GM23338 (cell line): ENCODE data around the gene TRAPPC2.

Experiments used
- CREB1 ChIP-seq: fragments of 250-450 bp; sonication (Bioruptor Pico); IDR thresholded peaks from 2 replicates; pipeline ENCODE4 v1.5.0; 2020; ENCODE audit warnings: low read depth, mild to moderate bottlenecking, moderate library complexity
- CTCF ChIP-seq, 2 experiments: fragments of 200-600 bp in 1 of 2; sonication (generic) in 1 of 2; conservative IDR thresholded peaks; 2 replicates each; pipeline versions ENCODE4 v1.5.1 to v1.6.1; 2016 to 2017; ENCODE audit warnings: antibody characterized with exemption in 2 of 2, low read depth in 2 of 2, mild to moderate bottlenecking in 2 of 2, moderate library complexity in 1 of 2
- ETS1 ChIP-seq: IDR thresholded peaks from 2 replicates; pipeline ENCODE4 v1.6.1; 2016; ENCODE audit warnings: antibody characterized with exemption
- EZH2 ChIP-seq: fragments of 200-600 bp; sonication (generic); IDR thresholded peaks from one replicate; pipeline ENCODE4 v1.8.0; 2017; ENCODE audit warnings: antibody characterized with exemption, mild to moderate bottlenecking, low read depth; ENCODE audit not compliant: unreplicated experiment
- EZH2phosphoT487 ChIP-seq: fragments of 200-600 bp; sonication (generic); IDR thresholded peaks from one replicate; pipeline ENCODE4 v1.8.1; 2018; ENCODE audit warnings: antibody characterized with exemption; ENCODE audit not compliant: unreplicated experiment
- JUNB ChIP-seq: IDR thresholded peaks from one replicate; pipeline ENCODE4 v1.6.1; 2016; ENCODE audit warnings: antibody characterized with exemption; ENCODE audit not compliant: unreplicated experiment
- NANOG ChIP-seq: IDR thresholded peaks from 2 replicates; pipeline ENCODE4 v1.6.1; 2016; ENCODE audit warnings: antibody characterized with exemption, borderline replicate concordance
- POLR2AphosphoS5 ChIP-seq: IDR thresholded peaks from 2 replicates; pipeline ENCODE4 v1.6.1; 2016; ENCODE audit warnings: antibody characterized with exemption, low read depth
- ZNF114 ChIP-seq: fragments of 250-450 bp; sonication (Bioruptor Pico); IDR thresholded peaks from 2 replicates; pipeline ENCODE4 v1.5.0; 2020; ENCODE audit warnings: mild to moderate bottlenecking, moderate library complexity
- TF ChIP-seq, protein P1 (sequence below): IDR thresholded peaks from one replicate; pipeline ENCODE4 v1.6.1; 2018; ENCODE audit warnings: antibody characterized with exemption; ENCODE audit not compliant: unreplicated experiment

DNA sequence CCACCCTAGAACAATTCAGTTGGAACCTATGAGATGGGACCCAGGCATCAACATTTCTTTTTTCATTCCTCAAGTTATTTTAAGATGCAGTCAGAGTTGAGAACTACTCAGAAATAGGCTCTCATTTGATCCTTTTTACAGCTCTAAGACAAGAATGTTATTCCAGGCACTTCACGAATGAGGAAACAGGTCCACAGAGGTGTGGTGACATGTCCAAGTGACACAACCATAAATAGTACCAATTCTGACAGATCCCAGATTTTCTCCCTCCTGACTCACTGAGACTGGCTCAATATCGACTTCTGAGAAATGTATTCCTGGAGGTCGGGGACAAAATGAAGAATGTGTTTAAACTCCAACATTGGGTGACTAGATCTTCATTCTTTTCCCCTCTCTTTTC, 70.4 kb downstream of the TRAPPC2 start:
- no peak for TF ChIP-seq CTCF (conservative IDR thresholded peaks at IDR 0.05; ENCODE audit: low read depth in 2 of 2)
- no peak for TF ChIP-seq POLR2AphosphoS5
- no peak for TF ChIP-seq JUNB
- TF ChIP-seq ZNF114 (CRISPR knock-in tag), result no peak
- no peak for TF ChIP-seq CREB1
- TF ChIP-seq EZH2, result no peak
- no peak for TF ChIP-seq ETS1
- TF ChIP-seq, protein P1, sequence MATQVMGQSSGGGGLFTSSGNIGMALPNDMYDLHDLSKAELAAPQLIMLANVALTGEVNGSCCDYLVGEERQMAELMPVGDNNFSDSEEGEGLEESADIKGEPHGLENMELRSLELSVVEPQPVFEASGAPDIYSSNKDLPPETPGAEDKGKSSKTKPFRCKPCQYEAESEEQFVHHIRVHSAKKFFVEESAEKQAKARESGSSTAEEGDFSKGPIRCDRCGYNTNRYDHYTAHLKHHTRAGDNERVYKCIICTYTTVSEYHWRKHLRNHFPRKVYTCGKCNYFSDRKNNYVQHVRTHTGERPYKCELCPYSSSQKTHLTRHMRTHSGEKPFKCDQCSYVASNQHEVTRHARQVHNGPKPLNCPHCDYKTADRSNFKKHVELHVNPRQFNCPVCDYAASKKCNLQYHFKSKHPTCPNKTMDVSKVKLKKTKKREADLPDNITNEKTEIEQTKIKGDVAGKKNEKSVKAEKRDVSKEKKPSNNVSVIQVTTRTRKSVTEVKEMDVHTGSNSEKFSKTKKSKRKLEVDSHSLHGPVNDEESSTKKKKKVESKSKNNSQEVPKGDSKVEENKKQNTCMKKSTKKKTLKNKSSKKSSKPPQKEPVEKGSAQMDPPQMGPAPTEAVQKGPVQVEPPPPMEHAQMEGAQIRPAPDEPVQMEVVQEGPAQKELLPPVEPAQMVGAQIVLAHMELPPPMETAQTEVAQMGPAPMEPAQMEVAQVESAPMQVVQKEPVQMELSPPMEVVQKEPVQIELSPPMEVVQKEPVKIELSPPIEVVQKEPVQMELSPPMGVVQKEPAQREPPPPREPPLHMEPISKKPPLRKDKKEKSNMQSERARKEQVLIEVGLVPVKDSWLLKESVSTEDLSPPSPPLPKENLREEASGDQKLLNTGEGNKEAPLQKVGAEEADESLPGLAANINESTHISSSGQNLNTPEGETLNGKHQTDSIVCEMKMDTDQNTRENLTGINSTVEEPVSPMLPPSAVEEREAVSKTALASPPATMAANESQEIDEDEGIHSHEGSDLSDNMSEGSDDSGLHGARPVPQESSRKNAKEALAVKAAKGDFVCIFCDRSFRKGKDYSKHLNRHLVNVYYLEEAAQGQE, result no peak
- TF ChIP-seq EZH2phosphoT487, result no peak
- no peak for TF ChIP-seq NANOG
